ENCODE measurements around the gene KARS1. TPM values are rescaled to one million over a fixed set of nuclear protein-coding genes. Genes with fewer than 3 reads are reported as not detected.
A peak's percentile ranks its signal among the peaks of the same experiment; 100 is the strongest.

Gene KARS1
- total and polyA plus RNA-seq, 2 of the 4 experiments (the other 2 are of a cell fraction) = 122 to 228 TPM

DNA sequence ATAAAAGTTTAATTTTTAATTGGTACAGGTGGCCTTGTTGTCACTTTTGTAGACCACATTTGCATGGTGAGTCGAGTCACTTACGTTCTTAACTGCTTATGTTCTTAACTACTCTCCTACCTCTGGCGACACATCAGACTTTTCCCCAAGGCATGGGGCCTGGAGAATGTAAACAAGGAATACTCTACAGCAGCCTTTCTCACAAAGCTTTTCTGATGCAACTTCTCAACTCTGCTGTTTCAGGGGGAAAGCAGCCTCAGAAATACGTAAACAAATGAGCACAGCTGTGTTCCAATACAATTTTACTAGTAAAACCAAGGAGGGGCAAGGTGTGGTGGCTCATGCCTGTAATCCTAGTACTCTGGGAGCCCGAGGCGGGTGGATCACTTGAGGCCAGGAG is 6.9 kb downstream of the KARS1 start:
- Histone ChIP-seq H3K56ac (ENCODE audit: extremely low read depth, insufficient read depth, low read length) (no peak overlapping the region), H3K14ac (replicated peaks; ENCODE audit: low read depth, low read length) (no peak overlapping the region), H3K9ac (ENCODE audit: low read depth, low read length) (no peak overlapping the region), H4K8ac (ENCODE audit: low read depth in 2 of 2, low read length in 2 of 2) (no peak overlapping the region), H4K20me1 (ENCODE audit: insufficient read depth, low read length) (peaks cover 17% of the 10 kb centered on the region; the same call in 1 of the 2 replicates), H3K23ac (ENCODE audit: low read depth, low read length) (no peak overlapping the region), H2AK5ac (ENCODE audit: low read depth, low read length) (no peak overlapping the region), H3K4me3 (ENCODE audit: insufficient read depth, low read depth, low read length) (no peak overlapping the region), H2BK20ac (ENCODE audit: low read depth, low read length) (no peak overlapping the region), H3K79me1 (ENCODE audit: low read depth in 1 of 2, low read length in 2 of 2) (peaks cover 31 to 43% of the 10 kb centered on the region in 2 experiments), H2AFZ (replicated peaks; ENCODE audit: low read length, poor library complexity) (no peak overlapping the region), H2BK15ac (ENCODE audit: low read depth, low read length) (no peak overlapping the region), H4K91ac (ENCODE audit: insufficient read depth, low read depth, low read length) (peak overlapping the region; percentile 43; the same call in 1 of the 2 replicates), H2AK9ac (replicated peaks; ENCODE audit: low read depth, low read length, poor library complexity) (no peak overlapping the region), H4K5ac (ENCODE audit: low read depth, low read length) (no peak overlapping the region; the same call in 1 of the 2 replicates), H3K27me3 (ENCODE audit: control insufficient read depth, insufficient read depth, low read length) (no peaks in the 10 kb centered on the region), H2BK5ac (ENCODE audit: low read depth, low read length, poor library complexity, severe bottlenecking) (no peak overlapping the region), H3K4ac (ENCODE audit: low read depth, low read length) (no peak overlapping the region), H3K9me3 (ENCODE audit: control insufficient read depth, insufficient read depth, low read length) (no peaks in the 10 kb centered on the region), H3K18ac (ENCODE audit: low read depth, low read length) (no peak overlapping the region; the same call in 1 of the 2 replicates), H3K4me2 (ENCODE audit: low read depth, low read length) (no peak overlapping the region; the same call in 1 of the 2 replicates), H3K4me1 (ENCODE audit: control insufficient read depth, insufficient read depth, low read length) (peaks cover 6% of the 10 kb centered on the region; the same call in 1 of the 2 replicates), H2BK120ac (ENCODE audit: low read depth, low read length) (no peak overlapping the region), H3K27ac (ENCODE audit: insufficient read depth, low read length) (peak overlapping the region; percentile 88; the same call in 1 of the 2 replicates), H3K36me3 (ENCODE audit: control insufficient read depth, insufficient read depth, low read length) (peaks cover 51% of the 10 kb centered on the region), H3K9me1 (ENCODE audit: insufficient read depth, low read length) (0 out of 2 replicates have a peak, but pooled peaks cover 2% of the 10 kb centered on the region)
- in situ Hi-C loops (cut with MboI; ENCODE audit: low sequenced_read_pairs) = loop anchor here (10.0 kb wide), 1 partner anchor 124 kb away; no protein-coding TSS in a partner anchor
- no CpG with 5 or more reads among the region's 6 CpGs for WGBS, 2 experiments (ENCODE audit: extremely low coverage in 2 of 2, insufficient read length in 1 of 2)
- ChIA-PET CTCF (no interaction called here), POLR2A (ENCODE audit: unreplicated experiment) (no interaction called here)
- ATAC-seq (ENCODE audit: low read depth) = peak; percentile 89
- dilution Hi-C loops (cut with HindIII; ENCODE audit: low sequenced_read_pairs, unreplicated experiment) = no loop called here
- BruUV-seq (replicated peaks) = no TSS peak
- intact Hi-C loops (cut with micrococcal nuclease) = loop anchor here (10.0 kb wide), 1 partner anchor 1534 kb away; no protein-coding TSS in a partner anchor
- DNase-seq = peak; percentile 86
- no peak for TF ChIP-seq RAD21 (IDR thresholded peaks at IDR 0.05; ENCODE audit: low read length)
- TF ChIP-seq NFE2L2 (IDR thresholded peaks at IDR 0.05; ENCODE audit: low read depth, low read length) = no peak
- no peak for TF ChIP-seq CHD1 (IDR thresholded peaks at IDR 0.05; ENCODE audit: low read depth, low read length)
- TF ChIP-seq CEBPB (IDR thresholded peaks at IDR 0.05; ENCODE audit: low read depth, low read length) = peak; percentile 63
